ENCODE measurements around the gene IRX5.

Gene IRX5

GRCh38 chr16:54936201-54936978, 5.7 kb downstream of the IRX5 start:
- Histone ChIP-seq H3K4me1 (ENCODE audit: insufficient read depth, low read length, severe bottlenecking) (peaks cover 2% of the 10 kb centered on the region), H3K4me3 (ENCODE audit: low read depth, low read length, poor library complexity, severe bottlenecking) (no peak overlapping the region), H3K27me3 (ENCODE audit: insufficient read depth, low read length) (no peaks in the 10 kb centered on the region), H4K20me1 (ENCODE audit: insufficient read depth, low read length) (no peaks in the 10 kb centered on the region), H3K9me3 (ENCODE audit: low read length) (no peaks in the 10 kb centered on the region), H3K4me2 (ENCODE audit: low read length) (no peak overlapping the region), H3K36me3 (ENCODE audit: insufficient read depth, low read length) (no peaks in the 10 kb centered on the region; the same call in 1 of the 2 replicates), H3K79me2 (ENCODE audit: insufficient read depth, low read length) (no peaks in the 10 kb centered on the region), H3K27ac (ENCODE audit: low read depth, low read length, poor library complexity, severe bottlenecking) (no peak overlapping the region), H3F3A (ENCODE audit: insufficient read depth, low read length) (no peaks in the 10 kb centered on the region), H3K9me2 (ENCODE audit: low read depth, low read length) (no peaks in the 10 kb centered on the region), H2AFZ (ENCODE audit: low read length) (no peak overlapping the region), H3K9ac (ENCODE audit: low read length) (no peak overlapping the region)
- TF ChIP-seq EZH2 (IDR thresholded peaks at IDR 0.05; ENCODE audit: borderline replicate concordance, low read length): no peak
- TF ChIP-seq, protein P1, sequence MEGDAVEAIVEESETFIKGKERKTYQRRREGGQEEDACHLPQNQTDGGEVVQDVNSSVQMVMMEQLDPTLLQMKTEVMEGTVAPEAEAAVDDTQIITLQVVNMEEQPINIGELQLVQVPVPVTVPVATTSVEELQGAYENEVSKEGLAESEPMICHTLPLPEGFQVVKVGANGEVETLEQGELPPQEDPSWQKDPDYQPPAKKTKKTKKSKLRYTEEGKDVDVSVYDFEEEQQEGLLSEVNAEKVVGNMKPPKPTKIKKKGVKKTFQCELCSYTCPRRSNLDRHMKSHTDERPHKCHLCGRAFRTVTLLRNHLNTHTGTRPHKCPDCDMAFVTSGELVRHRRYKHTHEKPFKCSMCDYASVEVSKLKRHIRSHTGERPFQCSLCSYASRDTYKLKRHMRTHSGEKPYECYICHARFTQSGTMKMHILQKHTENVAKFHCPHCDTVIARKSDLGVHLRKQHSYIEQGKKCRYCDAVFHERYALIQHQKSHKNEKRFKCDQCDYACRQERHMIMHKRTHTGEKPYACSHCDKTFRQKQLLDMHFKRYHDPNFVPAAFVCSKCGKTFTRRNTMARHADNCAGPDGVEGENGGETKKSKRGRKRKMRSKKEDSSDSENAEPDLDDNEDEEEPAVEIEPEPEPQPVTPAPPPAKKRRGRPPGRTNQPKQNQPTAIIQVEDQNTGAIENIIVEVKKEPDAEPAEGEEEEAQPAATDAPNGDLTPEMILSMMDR (IDR thresholded peaks at IDR 0.05; ENCODE audit: low read length): no peak

DNA sequence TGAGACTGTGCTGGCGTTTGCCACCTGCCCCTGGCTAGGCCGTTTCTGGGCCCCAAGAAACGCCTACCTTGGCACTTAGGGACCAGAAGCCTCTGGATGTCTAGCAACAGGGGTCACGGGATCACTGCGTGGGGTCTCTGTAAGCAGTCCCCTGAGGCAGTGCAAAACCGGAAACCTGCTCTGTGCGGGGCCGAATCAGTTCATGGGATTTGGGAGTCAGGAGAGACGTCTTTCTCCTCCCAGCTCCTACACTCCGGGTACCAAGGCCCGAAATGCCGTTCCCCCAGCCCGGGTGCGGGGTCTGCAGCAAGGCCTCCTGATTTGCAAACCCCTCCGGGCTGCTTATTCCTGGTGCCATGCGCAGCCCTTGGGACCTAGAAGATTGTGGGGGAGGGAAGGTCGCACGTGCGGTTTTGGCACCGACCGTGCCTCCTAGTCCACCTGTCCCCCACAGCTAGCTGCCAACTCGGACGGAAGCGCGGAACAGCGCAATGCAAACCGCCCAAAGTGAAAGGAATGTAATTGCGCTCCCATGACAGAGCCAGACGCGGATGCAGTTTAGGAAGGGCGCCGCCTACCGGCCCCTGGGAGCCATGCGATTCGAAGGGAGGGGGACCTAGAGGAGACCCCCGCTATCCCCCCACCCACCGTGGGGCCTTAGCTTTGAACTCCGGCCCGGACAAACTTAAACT, 6.5 kb downstream of the IRX5 start:
- Histone ChIP-seq H3K9me3 (ENCODE audit: low read length) (no peaks in the 10 kb centered on the region), H2AFZ (ENCODE audit: low read length) (no peak overlapping the region), H3K36me3 (ENCODE audit: insufficient read depth, low read length) (no peaks in the 10 kb centered on the region; the same call in 1 of the 2 replicates), H3K4me3 (ENCODE audit: low read depth, low read length, poor library complexity, severe bottlenecking) (no peak overlapping the region), H3K27ac (ENCODE audit: low read depth, low read length, poor library complexity, severe bottlenecking) (no peak overlapping the region), H3F3A (ENCODE audit: insufficient read depth, low read length) (no peaks in the 10 kb centered on the region), H3K27me3 (ENCODE audit: insufficient read depth, low read length) (no peaks in the 10 kb centered on the region), H4K20me1 (ENCODE audit: insufficient read depth, low read length) (no peaks in the 10 kb centered on the region), H3K9me2 (ENCODE audit: low read depth, low read length) (no peaks in the 10 kb centered on the region), H3K4me1 (ENCODE audit: insufficient read depth, low read length, severe bottlenecking) (no peaks in the 10 kb centered on the region), H3K9ac (ENCODE audit: low read length) (no peak overlapping the region), H3K4me2 (ENCODE audit: low read length) (no peak overlapping the region), H3K79me2 (ENCODE audit: insufficient read depth, low read length) (no peaks in the 10 kb centered on the region)
- TF ChIP-seq EZH2 (IDR thresholded peaks at IDR 0.05; ENCODE audit: borderline replicate concordance, low read length): no peak
- TF ChIP-seq, protein P1 (IDR thresholded peaks at IDR 0.05; ENCODE audit: low read length): peak; percentile 34

DNA sequence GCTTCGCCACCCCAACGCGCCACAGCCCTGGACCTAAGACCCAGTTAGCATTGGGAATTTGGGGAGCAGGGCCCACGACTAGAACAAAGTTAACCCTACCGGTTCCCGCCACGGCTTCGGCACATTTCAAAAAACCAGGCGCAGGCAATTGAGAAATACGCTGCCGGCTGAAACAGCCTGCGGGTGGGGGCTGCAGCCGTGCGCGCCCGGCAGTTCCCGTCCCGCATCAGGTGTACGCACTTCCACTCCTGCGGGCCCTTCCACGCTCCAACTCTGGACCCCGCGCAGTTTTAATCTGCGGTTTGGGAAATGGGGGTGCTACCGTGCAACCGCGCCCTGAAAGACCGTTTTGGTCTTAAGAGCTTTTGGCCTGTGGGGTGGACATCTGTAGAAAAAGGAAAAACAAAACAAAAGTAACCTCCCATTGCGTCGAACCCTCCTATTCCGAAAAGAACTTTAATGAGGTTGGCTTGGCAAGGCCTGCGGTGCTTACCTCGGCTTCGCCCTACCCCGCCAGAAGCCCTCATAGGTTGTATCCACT, 7.1 kb downstream of the IRX5 start:
- no peaks in the 10 kb centered on the region for H3K79me2 ChIP-seq (ENCODE audit: insufficient read depth, low read length)
- no peaks in the 10 kb centered on the region for H3K9me3 ChIP-seq (ENCODE audit: low read length)
- no peaks in the 10 kb centered on the region; the same call in 1 of the 2 replicates for H3K36me3 ChIP-seq (ENCODE audit: insufficient read depth, low read length)
- no peak overlapping the region for H3K9ac ChIP-seq (ENCODE audit: low read length)
- no peak overlapping the region for H3K4me2 ChIP-seq (ENCODE audit: low read length)
- no peak overlapping the region for H3K27ac ChIP-seq (ENCODE audit: low read depth, low read length, poor library complexity, severe bottlenecking)
- no peaks in the 10 kb centered on the region for H3K9me2 ChIP-seq (ENCODE audit: low read depth, low read length)
- no peaks in the 10 kb centered on the region for H3K27me3 ChIP-seq (ENCODE audit: insufficient read depth, low read length)
- H4K20me1 ChIP-seq (ENCODE audit: insufficient read depth, low read length): no peaks in the 10 kb centered on the region
- no peak for TF ChIP-seq EZH2 (IDR thresholded peaks at IDR 0.05; ENCODE audit: borderline replicate concordance, low read length)
- TF ChIP-seq, protein P1 (IDR thresholded peaks at IDR 0.05; ENCODE audit: low read length): no peak
- H3K4me3 ChIP-seq (ENCODE audit: low read depth, low read length, poor library complexity, severe bottlenecking): no peak overlapping the region
- no peaks in the 10 kb centered on the region for H3F3A ChIP-seq (ENCODE audit: insufficient read depth, low read length)
- no peak overlapping the region for H2AFZ ChIP-seq (ENCODE audit: low read length)
- no peaks in the 10 kb centered on the region for H3K4me1 ChIP-seq (ENCODE audit: insufficient read depth, low read length, severe bottlenecking)

All from OCI-LY1 (cell line).